Upper lobe of right lung (tissue), 1 donor: Measurements from ENCODE around the gene DPP6. TPM values are rescaled to one million over a fixed set of nuclear protein-coding genes. Genes with fewer than 3 reads are reported as not detected.
"Not testable (repeated sequence)": the region's sequence is repeated elsewhere in the genome, so short reads cannot be mapped to it uniquely, and the experiment has no call there.

Experiments
- ATAC-seq: fragments of 200-7000 bp; cut with Tn5 transposase; one replicate; pipeline ENCODE4 v1.9.1; 2020; ENCODE audit warnings: mild to moderate bottlenecking, moderate library complexity
- DNase-seq: peaks from one replicate; pipeline ENCODE4 v3.0.0-alpha.2; 2020
- H3K27ac ChIP-seq: fragments of 200-600 bp; one replicate; pipeline ENCODE4 v1.8.0; 2022
- H3K27me3 ChIP-seq: fragments of 200-600 bp; one replicate; pipeline ENCODE4 v1.8.0; 2022; ENCODE audit warnings: mild to moderate bottlenecking
- H3K36me3 ChIP-seq: fragments of 200-600 bp; one replicate; pipeline ENCODE4 v1.8.0; 2022
- H3K4me1 ChIP-seq: fragments of 200-600 bp; one replicate; pipeline ENCODE4 v1.8.0; 2022
- H3K4me3 ChIP-seq: fragments of 200-600 bp; one replicate; pipeline ENCODE4 v1.8.0; 2022; ENCODE audit warnings: mild to moderate bottlenecking
- H3K9me3 ChIP-seq: fragments of 200-600 bp; one replicate; pipeline ENCODE4 v1.8.0; 2022
- CTCF ChIP-seq: fragments of 200-600 bp; IDR thresholded peaks from one replicate; pipeline ENCODE4 v1.8.0; 2022; ENCODE audit warnings: antibody characterized with exemption
- intact Hi-C: fragments of 100-400 bp; cut with DNase I; formaldehyde crosslinking; loops from one replicate; pipeline ENCODE4 v1.11.0; 2022
- total RNA-seq: library from RNA; stranded (reverse); fragmentation: NEBNext Ultra II Directional; extraction: Animal tissue kit (Norgen Biotek cat#: 25700); gene quantifications from one replicate; pipeline ENCODE4 v1.2.1, GENCODE V29; 2021
- donor health status: DM: no; HTN: yes; CAD: no; lungs with severe emphysema.

DPP6 gene
- total RNA-seq, 1 donor from 2014 or later, result 1.6 TPM

DNA sequence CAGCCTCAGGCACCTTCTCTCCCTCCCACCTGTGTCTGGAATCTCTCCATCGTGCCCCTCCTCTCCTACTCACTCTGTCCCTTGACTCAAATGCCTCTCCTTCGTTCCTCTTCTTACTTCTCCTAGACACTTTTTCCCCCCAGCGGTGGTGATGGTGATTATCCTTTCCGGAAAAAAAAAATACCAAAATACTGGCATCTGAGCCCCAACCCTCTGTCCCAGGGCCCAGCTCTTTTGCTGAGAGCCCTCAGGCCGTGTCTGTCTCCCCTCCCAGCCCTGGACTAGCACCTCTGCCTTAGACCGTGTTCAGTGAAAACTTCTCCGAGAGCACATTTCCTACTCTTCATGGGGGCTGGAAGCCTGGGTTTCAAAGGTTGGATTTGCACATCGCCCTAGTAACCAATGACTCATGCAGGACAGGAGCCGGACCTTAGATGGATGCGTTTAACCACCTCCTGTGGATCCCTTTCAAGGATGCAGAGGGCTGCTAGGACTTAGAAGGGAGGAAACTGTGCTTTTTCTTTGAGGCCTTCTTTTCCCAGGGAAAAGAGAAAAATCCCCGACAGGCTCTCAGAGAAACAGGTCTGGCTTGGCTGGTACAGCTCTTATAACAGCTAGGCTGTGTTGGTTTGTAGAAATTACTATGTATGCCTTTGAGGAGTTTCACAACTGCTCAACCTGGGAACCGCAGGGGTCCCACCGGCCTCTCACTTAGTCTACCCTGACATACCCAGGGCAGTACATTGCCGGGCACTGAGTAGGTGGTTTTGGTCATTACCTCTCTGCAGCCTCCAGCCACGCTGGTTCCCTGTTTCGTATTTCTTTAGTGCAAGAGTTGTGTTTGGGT, 1.5 kb downstream of the DPP6 start:
- DNase-seq, H3K4me3 ChIP-seq, H3K36me3 ChIP-seq, H3K27ac ChIP-seq, intact Hi-C loops, H3K4me1 ChIP-seq, ATAC-seq, H3K9me3 ChIP-seq, H3K27me3 ChIP-seq: not testable (repeated sequence)

DNA sequence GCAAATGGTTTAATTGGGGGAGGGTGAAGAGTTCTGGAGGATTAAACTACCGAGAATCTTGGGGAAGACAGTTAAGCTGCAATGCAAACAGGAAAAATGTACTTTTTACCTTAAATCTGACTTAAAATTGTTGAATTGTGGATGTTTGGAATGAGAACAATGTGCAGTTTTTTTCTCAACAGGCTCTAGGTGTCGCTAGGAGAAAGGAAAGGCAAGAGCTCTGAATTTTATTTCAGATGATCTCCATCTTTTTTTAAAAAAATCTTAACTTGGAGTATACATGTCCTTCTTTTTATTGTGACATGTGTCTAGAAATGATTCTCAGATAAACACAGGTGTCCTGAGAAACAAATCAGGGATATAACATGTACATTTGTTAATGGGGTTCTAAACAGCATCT, 2.5 kb downstream of the DPP6 start:
- H3K27ac ChIP-seq, ATAC-seq, H3K27me3 ChIP-seq, H3K9me3 ChIP-seq, H3K36me3 ChIP-seq, DNase-seq, intact Hi-C loops, H3K4me1 ChIP-seq, H3K4me3 ChIP-seq: not testable (repeated sequence)

DNA sequence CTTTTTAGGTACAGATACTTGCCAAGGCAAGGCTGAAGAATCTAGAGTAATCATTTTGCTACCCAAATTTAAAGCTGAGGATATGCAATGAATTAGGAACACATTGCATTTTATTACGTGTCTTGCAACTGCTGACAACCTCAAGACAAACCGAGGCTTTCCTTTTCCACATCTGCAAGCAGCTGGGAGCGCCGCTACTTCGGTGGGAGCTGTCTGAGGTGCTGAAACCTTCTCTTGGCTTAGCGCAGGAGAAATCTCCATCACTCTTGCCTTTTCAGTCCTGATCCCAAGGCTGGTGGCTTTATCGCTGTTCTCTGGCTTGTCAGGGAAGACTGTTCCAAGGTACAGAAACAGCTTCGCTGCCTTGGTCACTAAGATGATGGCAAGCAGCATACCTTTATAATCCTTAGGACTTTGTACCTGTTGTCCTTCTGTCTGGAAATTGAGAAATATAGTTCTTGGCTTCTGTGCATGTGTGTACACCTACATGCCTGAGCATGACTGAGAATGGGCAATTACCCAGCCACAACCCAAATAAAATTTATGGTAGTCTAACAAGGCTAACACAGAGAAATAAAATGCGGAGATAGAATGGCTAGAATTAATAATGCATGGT, 3.4 kb downstream of the DPP6 start:
- H3K4me3 ChIP-seq, H3K36me3 ChIP-seq, H3K27ac ChIP-seq, H3K4me1 ChIP-seq, H3K27me3 ChIP-seq, DNase-seq, intact Hi-C loops, H3K9me3 ChIP-seq: not testable (repeated sequence)
- ATAC-seq, result peak; percentile 61

- H3K27me3 ChIP-seq, H3K9me3 ChIP-seq, ATAC-seq, H3K4me1 ChIP-seq, intact Hi-C loops, DNase-seq, H3K27ac ChIP-seq, H3K4me3 ChIP-seq, H3K36me3 ChIP-seq: not testable (repeated sequence)
Observed at GRCh38 chr7:154058783-154059182, 6.6 kb downstream of the DPP6 start.

- DNase-seq, H3K4me1 ChIP-seq, ATAC-seq, H3K4me3 ChIP-seq, intact Hi-C loops, H3K27me3 ChIP-seq, H3K27ac ChIP-seq, H3K36me3 ChIP-seq, H3K9me3 ChIP-seq: not testable (repeated sequence)
Observed at GRCh38 chr7:154060551-154060950, 8.4 kb downstream of the DPP6 start.

DNA sequence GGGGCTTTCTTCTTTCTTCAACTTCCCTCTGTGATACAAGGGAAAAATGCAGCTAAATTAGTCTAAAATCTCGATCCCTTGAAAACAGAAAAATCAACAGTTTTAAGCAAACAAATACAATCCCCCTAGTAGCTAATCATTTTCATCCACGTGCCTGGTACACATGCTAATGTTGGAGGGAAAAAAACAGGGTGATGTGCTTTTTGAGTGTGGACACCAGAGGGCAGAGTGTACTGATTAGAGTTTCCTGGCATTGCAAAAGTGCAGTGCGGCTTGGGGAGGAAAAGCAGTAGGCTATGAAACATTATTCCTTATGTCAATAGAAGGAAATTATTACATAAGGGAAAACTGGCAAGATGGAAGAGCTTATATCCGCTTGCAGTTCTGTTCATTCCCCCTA, 19.6 kb downstream of the DPP6 start:
- H3K36me3 ChIP-seq, H3K4me3 ChIP-seq, intact Hi-C loops, DNase-seq, H3K9me3 ChIP-seq, H3K27ac ChIP-seq, H3K4me1 ChIP-seq, H3K27me3 ChIP-seq: not testable (repeated sequence)
- ATAC-seq, result peak; percentile 86
- TF ChIP-seq CTCF, result peak; percentile 54

- intact Hi-C loops, H3K27ac ChIP-seq, H3K4me1 ChIP-seq, H3K27me3 ChIP-seq, H3K4me3 ChIP-seq, H3K36me3 ChIP-seq, DNase-seq, H3K9me3 ChIP-seq: not testable (repeated sequence)
- ATAC-seq, result peak; percentile 41
Observed at GRCh38 chr7:154072395-154073181, 20.4 kb downstream of the DPP6 start.

DNA sequence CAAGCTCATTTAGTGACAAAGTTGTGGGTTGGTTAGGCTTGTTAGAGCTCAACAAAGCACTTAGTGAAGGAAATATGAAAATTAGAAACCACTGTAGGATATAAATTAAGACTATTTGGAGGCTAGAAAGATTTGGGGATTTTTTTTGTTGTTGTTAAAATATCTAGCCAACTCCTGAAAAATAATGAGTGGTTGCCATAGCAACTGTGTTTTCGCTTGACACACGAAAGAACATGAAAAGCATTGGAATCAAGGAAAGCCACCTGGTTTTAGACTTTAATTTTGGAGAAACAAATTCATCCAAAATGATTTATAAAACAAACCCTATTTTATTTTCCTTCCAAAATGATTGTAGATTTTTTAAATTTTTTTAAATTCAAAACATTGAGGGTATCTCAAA, 26.3 kb downstream of the DPP6 start:
- H3K36me3 ChIP-seq, ATAC-seq, H3K4me1 ChIP-seq, H3K9me3 ChIP-seq, H3K27me3 ChIP-seq, H3K27ac ChIP-seq, intact Hi-C loops, H3K4me3 ChIP-seq, DNase-seq: not testable (repeated sequence)

GRCh38 chr7:154080249-154080648, 28.1 kb downstream of the DPP6 start:
- ATAC-seq, H3K27me3 ChIP-seq, DNase-seq, intact Hi-C loops, H3K36me3 ChIP-seq, H3K27ac ChIP-seq, H3K4me3 ChIP-seq, H3K9me3 ChIP-seq, H3K4me1 ChIP-seq: not testable (repeated sequence)

- ATAC-seq, H3K27me3 ChIP-seq, H3K27ac ChIP-seq, H3K36me3 ChIP-seq, H3K4me1 ChIP-seq, DNase-seq, H3K4me3 ChIP-seq, H3K9me3 ChIP-seq, intact Hi-C loops: not testable (repeated sequence)
Observed at GRCh38 chr7:154087037-154087725, 35.0 kb downstream of the DPP6 start.

DNA sequence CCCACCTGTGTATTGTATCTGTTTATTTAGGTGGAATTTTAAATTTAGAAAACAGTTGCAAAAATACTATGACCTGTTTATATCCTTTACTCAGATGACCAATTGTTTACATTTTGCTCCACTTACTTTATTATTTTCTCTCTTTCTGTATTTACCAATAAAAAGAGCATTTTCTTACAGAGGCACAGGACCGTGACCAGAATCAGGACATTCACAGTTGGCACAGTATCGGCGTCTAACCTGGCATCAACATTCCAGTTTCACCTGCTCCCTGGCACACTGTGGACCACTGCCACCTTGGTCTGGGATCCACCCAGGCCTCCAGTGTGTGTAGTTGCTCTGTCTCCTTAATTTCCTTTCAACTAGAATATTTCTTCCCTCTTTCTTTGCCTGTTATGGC, 39.9 kb downstream of the DPP6 start:
- DNase-seq, H3K27ac ChIP-seq, intact Hi-C loops, H3K27me3 ChIP-seq, H3K36me3 ChIP-seq, H3K4me1 ChIP-seq, H3K4me3 ChIP-seq, H3K9me3 ChIP-seq, ATAC-seq: not testable (repeated sequence)

DNA sequence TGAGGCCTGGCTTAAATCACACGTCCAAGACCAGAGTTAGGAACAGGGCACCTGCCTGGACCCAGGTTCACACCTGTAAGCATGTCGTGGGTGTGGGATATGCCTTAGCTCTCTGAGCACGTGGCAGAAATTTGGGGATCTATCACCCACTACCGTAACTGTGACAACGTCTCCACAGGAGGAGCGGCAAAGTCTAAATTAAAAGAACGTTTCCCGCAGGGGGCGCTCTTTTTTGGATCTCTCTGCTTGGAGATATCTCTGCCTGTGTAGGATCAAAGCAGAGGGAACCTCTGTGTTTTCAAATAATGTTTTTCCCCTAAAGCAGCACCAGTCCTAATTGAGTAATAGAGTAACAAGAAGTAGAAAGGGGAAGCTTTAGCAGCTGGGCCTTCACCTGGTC, 43.0 kb downstream of the DPP6 start:
- H3K4me3 ChIP-seq, result not testable (repeated sequence)

More for the DNA sequence above, 43.0 kb downstream of the DPP6 start:
- intact Hi-C loops, H3K4me1 ChIP-seq, DNase-seq, ATAC-seq, H3K27ac ChIP-seq, H3K27me3 ChIP-seq, H3K9me3 ChIP-seq, H3K36me3 ChIP-seq: not testable (repeated sequence)
